MCF 10A (cell line): ENCODE measurements around the gene GNG7. TPM values are rescaled to one million over a fixed set of nuclear protein-coding genes. Genes with fewer than 3 reads are reported as not detected.

Source experiments
- BruUV-seq: library from RNA; stranded (reverse); fragments of 400-500 nt; replicated peaks from 2 replicates; lab custom pipeline; 2021; lab: Mats Ljungman, UMichigan
- CTCF ChIA-PET: fragments of 300-600 bp; sonication (Branson Sonifier 250); formaldehyde crosslinking; extraction: SDS; loops from one replicate; lab custom pipeline; 2021; ENCODE audit warnings: antibody characterized with exemption, inconsistent platforms; lab: Yijun Ruan, JAX
- POLR2A ChIA-PET: fragments of 300-600, 350-650 bp; sonication (Branson Sonifier 250); formaldehyde crosslinking; extraction: SDS; loops from one replicate; lab custom pipeline; 2020; ENCODE audit warnings: antibody characterized with exemption, inconsistent platforms; lab: Yijun Ruan, JAX
- DNase-seq: peaks from one replicate; pipeline ENCODE4 v3.0.0-alpha.2; 2018; ENCODE audit not compliant: unreplicated experiment
- H3K27ac Mint-ChIP-seq: one replicate; pipeline ENCODE4 v1.8.0; 2022; ENCODE audit warnings: mild to moderate bottlenecking, low read depth, mixed read lengths; ENCODE audit not compliant: unreplicated experiment
- H3K27me3 Mint-ChIP-seq: one replicate; pipeline ENCODE4 v1.8.0; 2022; ENCODE audit warnings: mixed read lengths; ENCODE audit not compliant: insufficient read depth, unreplicated experiment
- H3K36me3 Mint-ChIP-seq: one replicate; pipeline ENCODE4 v1.8.0; 2022; ENCODE audit warnings: mild to moderate bottlenecking, moderate library complexity, mixed read lengths; ENCODE audit not compliant: insufficient read depth, unreplicated experiment
- H3K4me1 Mint-ChIP-seq: one replicate; pipeline ENCODE4 v1.8.0; 2022; ENCODE audit warnings: mixed read lengths; ENCODE audit not compliant: insufficient read depth, unreplicated experiment
- H3K4me3 Mint-ChIP-seq: one replicate; pipeline ENCODE4 v1.8.0; 2022; ENCODE audit warnings: mild to moderate bottlenecking, moderate library complexity, mixed read lengths; ENCODE audit not compliant: unreplicated experiment
- H3K9me3 Mint-ChIP-seq: one replicate; pipeline ENCODE4 v1.8.0; 2022; ENCODE audit warnings: mixed read lengths; ENCODE audit not compliant: unreplicated experiment
- intact Hi-C: fragments of 100-400 bp; cut with micrococcal nuclease; formaldehyde crosslinking; loops from 2 replicates; pipeline ENCODE4 v1.14.1; 2022
- total RNA-seq: library from RNA; stranded (reverse); gene quantifications from 2 replicates; pipeline ENCODE4 v1.2.3, GENCODE V29; 2022
- TF ChIP-seq, protein P1 (sequence below): fragments of 200-600 bp; IDR thresholded peaks from one replicate; pipeline ENCODE4 v1.8.0; 2022; ENCODE audit warnings: antibody characterized with exemption, mild to moderate bottlenecking; ENCODE audit not compliant: unreplicated experiment

Gene GNG7
- total RNA-seq, 1 experiment from 2014 or later, result 0.51 TPM

DNA sequence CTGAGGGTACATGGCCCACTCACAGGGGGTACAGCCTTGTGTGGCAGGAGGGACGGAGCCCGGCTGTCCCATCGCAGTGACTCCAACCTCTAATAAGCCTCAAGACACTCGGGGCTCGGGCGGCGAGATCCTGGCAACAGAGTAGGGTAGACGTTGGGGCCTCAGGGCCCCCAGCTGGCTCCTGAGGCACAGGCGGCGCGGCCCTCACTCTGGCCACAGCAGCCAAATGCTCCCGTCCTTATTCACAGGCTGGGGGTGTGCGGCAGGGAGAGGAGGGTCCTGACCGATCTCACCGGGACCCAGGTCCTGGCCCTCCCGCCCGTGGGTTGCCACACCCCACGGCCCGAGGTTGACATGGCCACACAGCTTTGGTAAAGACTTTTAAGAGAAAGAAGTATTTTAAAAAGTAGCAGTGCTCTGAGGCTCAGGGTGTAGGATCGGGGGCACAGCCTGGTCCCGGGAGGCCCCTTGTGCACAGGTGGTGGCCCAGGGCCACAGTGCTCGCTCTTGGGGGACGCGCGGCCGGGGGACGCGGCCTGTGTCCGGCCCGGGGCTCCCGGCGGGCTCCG, 29.7 kb upstream of the GNG7 start:
- POLR2A ChIA-PET, result interaction anchor here (0.6 kb wide), 1 partner anchor 9 kb away, joined by 3 read pairs; no protein-coding TSS in a partner anchor
- H3K9me3 Mint-ChIP-seq, result no peaks in the 10 kb centered on the region
- intact Hi-C loops, result no loop called here
- CTCF ChIA-PET, result interaction anchor here (0.6 to 0.7 kb wide), 3 partner anchors 83 to 1186 kb away, joined by 3 read pairs; no protein-coding TSS in a partner anchor
- no peak for DNase-seq
- TF ChIP-seq, protein P1, sequence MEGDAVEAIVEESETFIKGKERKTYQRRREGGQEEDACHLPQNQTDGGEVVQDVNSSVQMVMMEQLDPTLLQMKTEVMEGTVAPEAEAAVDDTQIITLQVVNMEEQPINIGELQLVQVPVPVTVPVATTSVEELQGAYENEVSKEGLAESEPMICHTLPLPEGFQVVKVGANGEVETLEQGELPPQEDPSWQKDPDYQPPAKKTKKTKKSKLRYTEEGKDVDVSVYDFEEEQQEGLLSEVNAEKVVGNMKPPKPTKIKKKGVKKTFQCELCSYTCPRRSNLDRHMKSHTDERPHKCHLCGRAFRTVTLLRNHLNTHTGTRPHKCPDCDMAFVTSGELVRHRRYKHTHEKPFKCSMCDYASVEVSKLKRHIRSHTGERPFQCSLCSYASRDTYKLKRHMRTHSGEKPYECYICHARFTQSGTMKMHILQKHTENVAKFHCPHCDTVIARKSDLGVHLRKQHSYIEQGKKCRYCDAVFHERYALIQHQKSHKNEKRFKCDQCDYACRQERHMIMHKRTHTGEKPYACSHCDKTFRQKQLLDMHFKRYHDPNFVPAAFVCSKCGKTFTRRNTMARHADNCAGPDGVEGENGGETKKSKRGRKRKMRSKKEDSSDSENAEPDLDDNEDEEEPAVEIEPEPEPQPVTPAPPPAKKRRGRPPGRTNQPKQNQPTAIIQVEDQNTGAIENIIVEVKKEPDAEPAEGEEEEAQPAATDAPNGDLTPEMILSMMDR, result no peak
- H3K4me1 Mint-ChIP-seq, result peaks cover 6% of the 10 kb centered on the region
- H3K36me3 Mint-ChIP-seq, result peaks cover 5% of the 10 kb centered on the region
- no TSS peak for BruUV-seq
- no peak overlapping the region for H3K4me3 Mint-ChIP-seq
- H3K27me3 Mint-ChIP-seq, result no peaks in the 10 kb centered on the region
- H3K27ac Mint-ChIP-seq, result no peak overlapping the region

- H3K4me3 Mint-ChIP-seq, result no peak overlapping the region
- peaks cover 5% of the 10 kb centered on the region for H3K36me3 Mint-ChIP-seq
- no peaks in the 10 kb centered on the region for H3K9me3 Mint-ChIP-seq
- no TSS peak for BruUV-seq
- H3K27me3 Mint-ChIP-seq, result no peaks in the 10 kb centered on the region
- ChIA-PET POLR2A (no interaction called here), CTCF (interaction anchor here (0.6 kb wide), 2 partner anchors 560 to 1185 kb away, joined by 3 read pairs; no protein-coding TSS in a partner anchor)
- peaks cover 11% of the 10 kb centered on the region for H3K4me1 Mint-ChIP-seq
- no peak for DNase-seq
- intact Hi-C loops, result no loop called here
- TF ChIP-seq, protein P1, result no peak
- no peak overlapping the region for H3K27ac Mint-ChIP-seq
Observed at GRCh38 chr19:2731181-2731995, 28.9 kb upstream of the GNG7 start.

- intact Hi-C loops, result no loop called here
- Mint-ChIP-seq H3K9me3 (no peaks in the 10 kb centered on the region), H3K4me1 (peaks cover 11% of the 10 kb centered on the region), H3K4me3 (no peak overlapping the region), H3K36me3 (peaks cover 5% of the 10 kb centered on the region), H3K27me3 (no peaks in the 10 kb centered on the region), H3K27ac (no peak overlapping the region)
- no TSS peak for BruUV-seq
- no peak for DNase-seq
- TF ChIP-seq, protein P1, result no peak
- ChIA-PET POLR2A (no interaction called here), CTCF (no interaction called here)
Observed at GRCh38 chr19:2729943-2730818, 27.7 kb upstream of the GNG7 start.
